HG02798 (cell line): Measurements from ENCODE around the gene TPBG.
A peak's percentile ranks its signal among the peaks of the same experiment; 100 is the strongest.
"Not testable (repeated sequence)": the region's sequence is repeated elsewhere in the genome, so short reads cannot be mapped to it uniquely, and the experiment has no call there.

Experiments used
- ATAC-seq: cut with Tn5 transposase; IDR thresholded peaks from one replicate; pipeline ENCODE4 v1.9.1; 2021; ENCODE audit warnings: mild to moderate bottlenecking; ENCODE audit not compliant: unreplicated experiment, poor library complexity

Gene TPBG

DNA sequence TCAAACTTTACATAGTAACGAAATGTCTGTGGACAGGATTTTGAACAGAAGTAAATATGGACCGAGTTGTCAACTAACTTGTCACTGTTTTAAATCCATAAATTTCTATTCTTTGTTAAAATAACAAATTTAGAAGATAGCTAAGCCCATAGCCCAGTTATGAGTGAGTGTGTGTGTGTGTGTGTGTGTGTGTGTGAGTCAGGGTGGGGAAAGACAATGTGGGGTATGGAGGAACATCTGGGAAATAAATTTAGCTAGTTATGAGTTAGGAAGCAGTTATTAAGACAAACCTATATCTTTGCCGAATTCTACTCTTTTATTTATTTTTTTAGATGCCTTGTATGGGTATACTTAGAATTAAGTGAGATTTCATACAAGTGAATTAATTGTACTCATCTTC lies 9.0 kb downstream of the TPBG start:
- ATAC-seq = no peak

DNA sequence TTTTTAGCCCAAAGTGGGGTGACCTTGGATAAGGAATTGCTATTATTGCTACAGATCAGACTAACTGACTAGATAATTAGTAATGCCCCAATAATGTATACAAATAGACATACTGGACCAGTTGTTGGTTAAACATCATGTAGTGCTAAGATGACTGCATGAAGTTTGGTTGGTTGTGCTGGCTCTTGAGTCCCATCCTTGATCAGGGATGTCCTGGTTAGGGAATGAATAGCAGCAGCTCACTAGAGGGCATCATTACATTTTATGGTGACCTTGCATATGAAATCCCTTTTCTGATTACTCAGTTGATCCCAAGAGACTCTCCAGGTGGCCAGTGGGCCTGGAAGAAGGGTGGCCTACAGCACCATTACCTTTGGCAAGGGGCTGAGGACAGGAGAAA lies 10.9 kb downstream of the TPBG start:
- no peak for ATAC-seq

DNA sequence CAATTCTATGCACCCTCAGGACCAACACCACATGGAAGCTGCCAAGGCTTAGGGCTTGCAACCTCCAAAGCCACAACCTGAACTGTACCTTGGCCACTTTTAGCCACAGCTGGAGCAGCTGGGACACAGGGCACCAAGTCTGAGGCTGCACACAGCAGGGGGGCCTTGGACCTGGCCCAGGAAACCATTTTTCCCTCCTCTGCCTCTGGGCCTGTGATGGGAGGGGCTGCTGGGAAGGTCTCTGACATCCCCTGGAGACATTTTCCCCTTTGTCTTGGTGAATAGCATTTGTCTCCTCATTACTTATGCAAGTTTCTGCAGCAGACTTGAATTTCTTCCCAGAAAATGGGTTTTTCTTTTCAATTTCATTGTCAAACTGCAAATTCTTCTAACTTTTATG lies 13.0 kb downstream of the TPBG start:
- ATAC-seq = no peak

DNA sequence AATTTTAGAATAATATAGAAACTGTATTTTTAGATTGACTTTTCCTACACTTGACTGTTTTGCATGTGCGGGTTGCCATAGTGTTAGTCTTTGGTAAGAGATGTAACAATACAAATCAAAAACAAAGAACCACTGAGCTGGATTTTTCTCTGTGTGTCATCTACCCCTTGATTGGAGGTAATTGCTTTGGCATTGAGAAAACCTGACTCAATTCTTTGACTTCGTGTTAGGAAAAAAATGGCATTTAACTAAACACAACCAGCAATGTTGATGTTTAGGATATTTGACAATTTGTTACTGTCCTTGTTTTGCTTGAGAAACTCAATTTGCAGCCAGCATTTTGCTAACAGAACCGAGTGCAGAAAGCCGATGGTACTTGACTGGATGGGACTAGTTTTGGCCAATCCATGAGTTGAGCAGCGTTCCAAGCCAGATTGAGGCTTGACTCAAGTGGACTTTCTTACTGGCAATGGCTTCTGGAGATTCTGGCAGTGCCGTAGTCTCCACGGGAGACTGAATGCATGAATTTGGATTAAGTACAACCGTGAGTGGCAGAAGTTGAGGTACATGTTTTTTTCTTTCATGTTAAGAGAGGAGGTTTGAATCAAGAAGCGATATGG lies 17.1 kb downstream of the TPBG start:
- no peak for ATAC-seq

DNA sequence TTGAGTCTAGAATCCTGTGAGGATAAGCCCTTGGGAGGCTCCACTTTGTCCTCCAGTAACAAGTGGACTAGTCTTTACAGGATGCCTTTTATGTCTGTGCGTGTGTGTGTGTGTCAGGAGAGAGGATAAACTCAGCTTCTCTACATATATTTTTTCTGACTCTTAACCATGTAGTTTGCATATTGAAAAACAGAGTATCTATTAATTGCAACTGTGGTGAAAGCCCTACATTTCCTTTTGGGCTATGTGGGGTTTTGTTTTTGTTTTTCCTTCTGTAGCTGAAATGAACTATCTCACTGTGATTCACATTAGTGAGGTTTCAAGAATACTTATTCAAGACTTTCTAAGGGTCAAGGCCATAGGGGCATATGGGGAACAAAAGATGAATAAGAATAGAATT lies 17.7 kb downstream of the TPBG start:
- peak; percentile 88 for ATAC-seq

DNA sequence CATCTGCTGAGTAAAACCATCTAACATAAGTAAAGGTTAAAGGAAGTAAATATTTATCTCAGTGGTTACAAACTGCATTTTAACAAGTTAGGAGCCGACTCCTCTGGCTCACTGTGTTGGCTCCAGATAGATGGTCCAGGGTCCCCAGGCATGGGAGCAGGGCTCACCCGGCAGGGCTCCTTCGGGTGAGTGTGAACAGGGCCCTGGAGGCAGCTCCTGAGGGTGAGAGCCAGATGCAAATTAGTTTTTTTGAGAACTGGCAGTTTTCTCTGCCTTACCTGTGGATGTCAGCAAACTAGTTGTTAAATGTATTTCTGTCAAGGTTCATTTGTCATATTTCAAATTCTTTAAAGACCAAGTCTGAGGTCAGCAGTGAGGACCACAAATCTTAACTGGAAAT lies 21.5 kb downstream of the TPBG start:
- peak; percentile 39 for ATAC-seq

DNA sequence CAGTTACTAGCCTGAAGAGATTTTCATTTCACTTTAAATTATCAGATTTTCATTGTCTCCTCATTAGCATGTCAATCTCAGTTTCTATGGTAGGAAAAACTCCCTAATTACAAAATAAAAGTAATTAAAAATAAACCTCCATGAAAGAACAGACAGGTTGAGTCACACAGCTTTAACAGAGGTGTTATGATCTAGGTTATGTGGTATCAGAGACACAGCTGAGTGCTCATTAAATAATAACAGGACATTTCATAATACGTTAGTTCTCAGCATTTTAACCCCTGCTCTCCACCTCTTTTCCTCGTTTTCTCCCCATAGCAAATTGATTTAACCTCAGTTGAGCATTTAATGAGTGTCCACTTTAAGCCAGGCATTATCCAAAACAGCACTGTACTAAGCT lies 21.9 kb downstream of the TPBG start:
- ATAC-seq = peak; percentile 2

DNA sequence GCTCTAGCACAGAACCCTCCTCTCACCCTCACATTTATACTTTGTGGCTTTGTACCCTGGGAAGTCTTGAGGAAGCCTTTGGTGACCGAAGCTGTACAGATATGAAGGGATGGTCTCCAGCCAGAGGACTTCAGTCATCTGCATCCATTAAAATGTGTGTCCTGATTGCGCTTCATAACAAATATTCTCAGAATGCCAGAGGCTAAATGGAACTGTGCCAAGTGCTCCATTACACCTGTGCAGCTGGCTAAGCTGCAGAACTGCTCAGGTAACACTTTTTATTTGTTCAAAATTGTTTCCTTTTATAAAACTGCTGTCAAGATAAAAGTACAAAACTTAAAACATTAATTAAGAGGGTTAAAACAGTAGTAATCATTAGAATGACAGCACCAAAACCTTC lies 22.3 kb downstream of the TPBG start:
- ATAC-seq = no peak

DNA sequence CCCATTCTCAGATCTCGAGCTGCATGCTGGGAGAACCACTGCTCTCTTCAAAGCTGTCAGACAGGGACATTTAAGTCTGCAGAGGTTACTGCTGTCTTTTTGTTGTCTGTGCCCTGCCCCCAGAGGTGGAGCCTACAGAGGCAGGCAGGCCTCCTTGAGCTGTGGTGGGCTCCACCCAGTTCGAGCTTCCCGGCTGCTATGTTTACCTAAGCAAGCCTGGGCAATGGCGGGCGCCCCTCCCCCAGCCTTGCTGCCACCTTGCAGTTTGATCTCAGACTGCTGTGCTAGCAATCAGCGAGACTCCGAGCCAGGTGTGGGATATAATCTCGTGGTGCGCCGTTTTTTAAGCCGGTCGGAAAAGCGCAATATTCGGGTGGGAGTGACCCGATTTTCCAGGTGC lies 31.2 kb downstream of the TPBG start:
- ATAC-seq = not testable (repeated sequence)

DNA sequence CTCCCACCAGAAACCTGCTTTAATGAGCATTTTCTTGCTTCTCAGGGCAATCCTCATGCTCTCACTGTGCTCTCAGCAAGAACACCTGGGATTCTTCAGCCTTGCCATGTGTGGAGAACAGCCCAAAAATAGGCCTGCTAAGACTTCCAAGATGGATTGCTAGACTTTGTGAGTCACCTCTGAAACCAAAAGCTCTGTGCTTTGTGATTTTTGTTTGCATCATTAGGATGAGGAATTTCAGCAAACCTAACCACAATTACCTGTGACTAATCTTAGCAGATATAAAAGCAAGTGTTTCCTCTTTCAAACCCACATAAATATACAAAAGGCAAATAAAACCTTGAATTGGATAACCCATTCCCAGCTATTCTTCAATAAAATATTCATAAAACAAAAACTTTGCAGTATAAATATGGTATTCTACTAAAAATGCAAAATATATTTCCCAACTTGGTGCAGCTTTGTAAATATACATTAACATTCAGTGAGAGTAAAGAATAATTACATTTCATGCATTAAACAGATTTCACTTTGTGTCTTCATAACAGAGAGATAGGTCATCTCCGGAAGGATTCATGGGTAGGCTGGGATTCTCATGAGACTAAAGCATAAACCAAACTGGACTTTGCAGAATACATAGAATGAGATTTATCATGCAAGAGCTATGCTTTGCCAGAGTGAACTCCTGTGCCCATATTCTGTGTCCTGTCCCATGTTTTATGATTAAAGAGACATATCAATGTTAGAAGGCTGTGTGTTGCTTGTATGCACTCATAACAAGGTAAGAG lies 33.5 kb downstream of the TPBG start:
- no peak for ATAC-seq

DNA sequence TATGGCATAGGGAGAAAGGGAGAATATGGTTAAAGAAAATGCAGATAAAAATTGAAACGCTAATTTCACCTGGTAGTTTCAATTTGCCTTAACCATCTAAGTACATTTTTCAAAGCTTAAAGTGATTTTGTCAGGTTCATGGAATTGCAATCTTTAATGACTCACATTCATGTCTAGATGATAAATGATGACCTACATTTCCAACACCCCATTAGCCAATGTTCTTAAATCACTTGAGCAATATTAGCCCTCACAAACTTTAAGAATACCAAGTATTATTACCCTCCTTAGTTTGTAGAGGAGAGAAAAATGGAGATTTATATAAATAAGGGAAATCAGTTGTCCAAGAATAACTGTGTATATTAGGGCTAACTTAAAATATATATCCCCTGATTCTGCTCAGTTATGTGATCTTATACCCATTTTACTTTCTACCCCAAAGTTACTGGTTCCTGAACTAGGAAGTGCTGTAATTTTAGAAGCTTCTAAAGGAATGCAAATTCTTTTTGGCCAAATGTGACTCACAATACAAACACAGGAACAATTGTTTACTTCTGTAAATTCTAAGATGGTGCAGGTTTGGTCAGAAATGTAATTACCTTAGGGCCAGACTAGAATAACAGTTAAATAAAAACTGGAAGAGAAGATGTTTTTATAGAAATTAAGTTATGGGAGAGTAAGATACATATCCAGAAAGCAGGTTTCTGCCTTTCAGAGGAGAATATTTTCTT lies 34.5 kb downstream of the TPBG start:
- no peak for ATAC-seq

DNA sequence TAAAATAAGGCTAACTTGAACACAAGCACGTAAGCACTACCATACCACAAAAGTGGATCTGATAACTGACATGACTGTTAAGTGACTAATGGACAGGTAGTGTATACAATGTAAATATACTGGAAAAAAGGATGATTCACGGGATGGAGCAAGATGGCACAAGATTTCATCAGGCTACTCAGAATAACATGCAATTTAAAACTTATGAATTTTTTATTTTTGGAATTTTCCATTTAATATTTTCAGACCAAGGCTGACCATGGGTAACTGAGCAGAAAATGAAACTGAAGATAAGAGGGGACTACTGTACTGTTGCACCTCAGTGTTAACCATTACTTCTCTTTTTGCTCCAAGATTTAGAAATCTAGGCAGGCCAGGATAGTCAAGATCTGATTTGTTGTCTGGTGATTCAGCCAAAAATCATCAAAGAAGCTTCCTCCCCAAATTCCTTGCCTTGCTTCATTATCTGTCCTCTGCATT lies 45.4 kb downstream of the TPBG start:
- peak; percentile 64 for ATAC-seq

DNA sequence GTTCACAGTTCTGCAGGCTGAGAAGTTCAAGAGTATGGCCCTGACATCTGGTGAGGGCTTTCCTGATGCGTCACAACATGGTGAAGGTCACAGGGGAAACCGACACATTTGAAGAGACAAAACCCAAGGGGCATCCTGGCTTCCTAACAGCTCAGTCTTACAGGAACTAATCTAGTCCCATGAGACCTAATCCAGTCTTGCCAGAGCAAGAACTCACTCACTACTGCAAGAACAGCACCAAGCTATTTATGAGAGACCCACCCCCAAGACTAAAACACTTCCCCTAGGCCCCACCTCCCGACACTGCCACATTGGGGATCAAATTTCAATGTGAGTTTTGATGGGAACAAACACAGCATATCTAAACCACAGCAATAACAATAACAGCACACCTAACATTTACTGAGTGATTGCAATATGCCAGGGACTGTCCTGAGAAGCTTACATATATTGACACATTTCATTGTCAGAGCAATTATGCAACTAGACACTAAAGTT lies 46.6 kb downstream of the TPBG start:
- ATAC-seq = no peak

DNA sequence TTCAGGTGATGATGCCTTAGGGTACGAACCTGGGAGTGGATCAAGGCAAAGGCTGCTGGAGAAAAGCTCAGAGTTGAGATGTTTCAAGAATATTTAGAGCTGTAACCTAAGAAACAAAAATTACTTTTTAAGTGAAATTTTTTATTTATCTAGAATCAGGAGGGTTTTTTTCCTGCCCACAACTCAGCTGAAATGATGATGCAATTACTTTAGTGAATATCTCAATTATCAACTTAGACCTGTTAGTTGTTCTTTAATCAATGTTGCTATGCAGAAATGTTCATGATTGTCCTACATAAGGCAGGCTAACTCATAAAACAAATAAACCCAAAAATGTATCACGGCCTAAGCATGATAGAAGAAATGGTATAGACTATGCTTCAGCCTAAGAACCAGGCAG lies 50.3 kb downstream of the TPBG start:
- no peak for ATAC-seq

DNA sequence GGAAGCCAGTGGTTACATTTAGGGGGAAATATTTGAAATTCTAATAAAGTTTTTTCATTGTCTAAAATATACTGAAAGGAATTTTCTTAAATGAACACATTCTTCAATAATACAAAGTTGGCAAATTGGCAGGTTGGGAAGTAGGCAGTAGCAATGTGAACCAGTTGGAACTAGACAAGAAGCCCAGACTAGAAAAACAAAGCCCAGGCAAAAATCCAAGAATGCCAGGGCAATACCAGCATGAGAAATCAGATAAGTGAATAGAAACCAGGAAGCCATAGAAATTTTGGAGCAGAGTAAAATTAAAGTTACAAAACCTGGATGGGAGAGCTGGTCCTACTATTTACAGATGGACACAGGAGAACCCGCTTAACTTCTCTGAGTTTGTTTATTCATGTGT lies 52.2 kb downstream of the TPBG start:
- ATAC-seq = no peak

DNA sequence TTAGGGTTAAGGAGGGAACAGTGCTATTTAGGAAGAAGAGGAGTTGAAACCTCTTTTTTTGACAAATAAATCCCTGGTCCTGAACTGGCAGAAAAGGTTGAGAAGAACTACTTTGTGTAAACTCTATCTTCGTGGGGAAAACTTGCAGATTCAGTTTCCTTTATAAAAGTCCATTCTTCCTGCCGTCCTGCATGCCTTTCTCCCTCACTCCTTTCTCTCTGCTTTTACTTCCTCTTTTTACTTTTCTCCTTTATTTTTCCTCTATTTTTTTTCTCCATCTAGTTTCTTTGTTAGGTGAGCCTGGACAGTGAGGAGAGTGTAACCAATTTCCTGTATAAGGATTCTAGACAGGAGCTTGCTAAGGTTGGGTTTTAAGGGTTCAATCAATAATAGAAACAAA lies 52.7 kb downstream of the TPBG start:
- ATAC-seq = no peak
